Peyer's patch (tissue), 4 donors: ENCODE measurements around the gene MAP3K5. TPM values are rescaled to one million over a fixed set of nuclear protein-coding genes. Genes with fewer than 3 reads are reported as not detected.
"Not testable (repeated sequence)": the region's sequence is repeated elsewhere in the genome, so short reads cannot be mapped to it uniquely, and the experiment has no call there.

Experiments
- DNase-seq, 3 donors: peaks; one replicate each; pipeline ENCODE4 v3.0.0-alpha.2; 2017 to 2019
- H3K27ac ChIP-seq, 4 donors: fragments of 200-600 bp; sonication (generic); one replicate each; pipeline ENCODE4 v1.5.1; 2016 to 2019
- H3K27me3 ChIP-seq, 2 donors: fragments of 200-600 bp; sonication (generic); one replicate each; pipeline ENCODE4 v1.5.1; 2019
- H3K36me3 ChIP-seq, 3 donors: fragments of 200-600 bp; sonication (generic); one replicate each; pipeline ENCODE4 v1.5.1; 2016 to 2019
- H3K4me1 ChIP-seq, 4 donors: fragments of 200-600 bp; sonication (generic); one replicate each; pipeline ENCODE4 v1.5.1; 2016 to 2019
- H3K4me3 ChIP-seq, 4 donors: fragments of 200-600 bp; sonication (generic); 1 replicate in 3 of 4; 2 replicates in 1 of 4; pipeline ENCODE4 v1.5.1; 2016 to 2019; ENCODE audit warnings: mild to moderate bottlenecking in 1 of 4
- H3K9me3 ChIP-seq, 4 donors: fragments of 200-600 bp; sonication (generic); one replicate each; pipeline ENCODE4 v1.5.1; 2016 to 2019; ENCODE audit warnings: mild to moderate bottlenecking in 1 of 4
- CTCF ChIP-seq, 6 experiments: fragments of 450-650 bp in 4 of 6; fragments of 200-600 bp in 2 of 6; sonication (generic) in 1 of 6; IDR thresholded peaks; one replicate each; pipeline ENCODE4 v1.5.1; 2017 to 2019; ENCODE audit warnings: antibody characterized with exemption in 6 of 6, mild to moderate bottlenecking in 3 of 6, moderate library complexity in 1 of 6
- POLR2A ChIP-seq, 2 donors: fragments of 450-650 bp; IDR thresholded peaks; one replicate each; pipeline ENCODE4 v1.5.1; 2017; ENCODE audit warnings: antibody characterized with exemption in 2 of 2, mild to moderate bottlenecking in 2 of 2, moderate library complexity in 2 of 2
- total RNA-seq, 4 donors: library from RNA; depleted of rRNA; stranded (reverse); fragments of >200 nt; gene quantifications; one replicate each; pipeline ENCODE4 v1.1.0, GENCODE V29; 2016

The MAP3K5 gene
- total RNA-seq, 4 donors from 2014 or later = 14.2 to 46.2 (median 23.2) TPM

GRCh38 chr6:136695412-136695811, 96.9 kb downstream of the MAP3K5 start:
- no peaks in the 10 kb centered on the region for H3K9me3 ChIP-seq
- peaks cover 0 to 19% (median 0%) of the 10 kb centered on the region in 3 donors for H3K36me3 ChIP-seq
- no peaks in the 10 kb centered on the region for H3K27me3 ChIP-seq
- no peak for DNase-seq
- H3K4me1 ChIP-seq = no peaks in the 10 kb centered on the region
- TF ChIP-seq CTCF (IDR thresholded peaks at IDR 0.05) = no peak
- no peak for TF ChIP-seq POLR2A (IDR thresholded peaks at IDR 0.05)
- no peak overlapping the region for H3K27ac ChIP-seq
- no peak overlapping the region for H3K4me3 ChIP-seq

GRCh38 chr6:136693090-136693489, 99.2 kb downstream of the MAP3K5 start:
- DNase-seq = no peak
- H3K4me3 ChIP-seq = no peak overlapping the region
- H3K4me1 ChIP-seq = no peaks in the 10 kb centered on the region
- TF ChIP-seq POLR2A (IDR thresholded peaks at IDR 0.05) (no peak), CTCF (IDR thresholded peaks at IDR 0.05) (no peak)
- H3K27ac ChIP-seq = no peak overlapping the region
- no peaks in the 10 kb centered on the region for H3K9me3 ChIP-seq
- H3K27me3 ChIP-seq = no peaks in the 10 kb centered on the region
- peaks cover 0 to 15% (median 0%) of the 10 kb centered on the region in 3 donors for H3K36me3 ChIP-seq

- H3K27me3 ChIP-seq, H3K4me1 ChIP-seq, H3K27ac ChIP-seq, H3K36me3 ChIP-seq, DNase-seq, H3K4me3 ChIP-seq, H3K9me3 ChIP-seq: not testable (repeated sequence)
Observed at GRCh38 chr6:136687894-136688293, 104.4 kb downstream of the MAP3K5 start.

- H3K4me1 ChIP-seq = no peaks in the 10 kb centered on the region
- H3K27ac ChIP-seq = no peak overlapping the region
- H3K36me3 ChIP-seq = no peaks in the 10 kb centered on the region
- H3K9me3 ChIP-seq = no peaks in the 10 kb centered on the region
- H3K27me3 ChIP-seq = no peaks in the 10 kb centered on the region
- no peak for DNase-seq
- H3K4me3 ChIP-seq = no peak overlapping the region
- TF ChIP-seq CTCF (IDR thresholded peaks at IDR 0.05) (no peak), POLR2A (IDR thresholded peaks at IDR 0.05) (no peak)
Observed at GRCh38 chr6:136685540-136686108, 106.7 kb downstream of the MAP3K5 start.

- H3K27ac ChIP-seq = no peak overlapping the region
- no peaks in the 10 kb centered on the region for H3K4me1 ChIP-seq
- H3K4me3 ChIP-seq = no peak overlapping the region
- no peak for TF ChIP-seq POLR2A (IDR thresholded peaks at IDR 0.05)
- TF ChIP-seq CTCF (IDR thresholded peaks at IDR 0.05) = no peak
- H3K36me3 ChIP-seq = no peaks in the 10 kb centered on the region
- no peaks in the 10 kb centered on the region for H3K27me3 ChIP-seq
- no peaks in the 10 kb centered on the region for H3K9me3 ChIP-seq
- no peak for DNase-seq
Observed at GRCh38 chr6:136684466-136684865, 107.8 kb downstream of the MAP3K5 start.

GRCh38 chr6:136683209-136683941, 108.9 kb downstream of the MAP3K5 start:
- Histone ChIP-seq H3K9me3 (no peaks in the 10 kb centered on the region), H3K27me3 (no peaks in the 10 kb centered on the region), H3K4me3 (no peak overlapping the region), H3K27ac (no peak overlapping the region), H3K4me1 (no peaks in the 10 kb centered on the region), H3K36me3 (no peaks in the 10 kb centered on the region)
- no peak for DNase-seq
- TF ChIP-seq CTCF (IDR thresholded peaks at IDR 0.05) (no peak), POLR2A (IDR thresholded peaks at IDR 0.05) (no peak)
